T1000 (cell line): ENCODE measurements around the gene EPX.

Source experiments
- DNase-seq: peaks from one replicate; lab custom pipeline; 2025; ENCODE audit warnings: mixed read lengths; lab: John Stamatoyannopoulos, UW

Gene EPX

DNA sequence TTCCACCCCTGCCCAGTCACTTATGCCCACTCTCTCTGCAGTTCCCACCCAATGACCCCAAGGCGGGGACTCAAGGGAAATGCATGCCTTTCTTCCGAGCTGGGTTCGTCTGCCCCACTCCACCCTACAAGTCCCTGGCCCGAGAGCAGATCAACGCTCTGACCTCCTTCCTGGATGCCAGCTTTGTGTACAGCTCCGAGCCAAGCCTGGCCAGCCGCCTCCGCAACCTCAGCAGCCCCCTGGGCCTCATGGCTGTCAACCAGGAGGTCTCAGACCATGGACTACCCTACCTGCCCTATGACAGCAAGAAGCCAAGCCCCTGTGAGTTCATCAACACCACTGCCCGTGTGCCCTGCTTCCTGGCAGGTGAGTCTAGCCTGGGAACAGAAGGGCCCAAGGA lies 59.6 kb downstream of the EPX start:
- no peak for DNase-seq

DNA sequence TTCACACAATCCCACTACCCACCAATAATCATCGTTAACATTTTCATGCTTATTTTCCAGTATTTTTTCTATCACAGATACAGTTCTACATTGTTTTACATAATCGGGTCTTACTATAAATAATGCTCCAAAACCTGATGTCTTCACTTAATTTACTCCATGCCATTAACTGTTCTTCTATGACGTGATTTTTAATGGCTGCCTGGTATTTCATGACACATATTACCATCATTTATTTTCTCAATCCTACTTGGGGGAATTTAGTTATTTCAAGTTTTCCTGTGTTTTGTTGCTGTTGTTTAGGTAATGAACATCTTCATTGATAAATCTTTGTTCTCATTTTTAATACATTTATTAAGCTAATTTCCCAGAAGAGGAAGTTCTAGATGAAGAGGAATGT lies 60.6 kb downstream of the EPX start:
- no peak for DNase-seq
